Naive thymus-derived CD8-positive, alpha-beta T cell (primary cell): Measurements from ENCODE around the gene CHKB. TPM values are rescaled to one million over a fixed set of nuclear protein-coding genes. Genes with fewer than 3 reads are reported as not detected.

Source experiments
- ATAC-seq, 2 donors: fragments of 150-1000 bp; cut with Tn5 transposase in 1 of 2; sonication (Bioruptor Pico), chemical (Tn5 transposase) in 1 of 2; 1 replicate in 1 of 2; 2 replicates in 1 of 2; pipeline ENCODE4 v1.10.0; 2021; ENCODE audit warnings: mild to moderate bottlenecking in 2 of 2, moderate library complexity in 2 of 2
- POLR2A ChIA-PET: fragments of 350-600 bp; sonication (Branson Sonifier 250); formaldehyde crosslinking; loops from one replicate; lab custom pipeline; 2021; ENCODE audit warnings: antibody characterized with exemption; lab: Charles Lee
- DNase-seq, 10 donors: peaks; one replicate each; pipeline versions ENCODE4 v3.0.0 to v3.0.0-alpha.2; 2020 to 2022
- H3K27ac Mint-ChIP-seq, 10 donors: one replicate each; pipeline ENCODE4 v1.8.0; 2020 to 2022; ENCODE audit warnings: mild to moderate bottlenecking in 10 of 10, mixed read lengths in 10 of 10, moderate library complexity in 4 of 10, inconsistent platforms in 1 of 10
- H3K27me3 Mint-ChIP-seq, 5 donors: one replicate each; pipeline ENCODE4 v1.8.0; 2021 to 2022; ENCODE audit warnings: mixed read lengths in 5 of 5
- H3K36me3 Mint-ChIP-seq, 3 donors: one replicate each; pipeline ENCODE4 v1.8.0; 2020 to 2022; ENCODE audit warnings: mixed read lengths in 3 of 3, mild to moderate bottlenecking in 2 of 3, inconsistent platforms in 1 of 3
- H3K4me1 Mint-ChIP-seq, 4 donors: one replicate each; pipeline ENCODE4 v1.8.0; 2021 to 2022; ENCODE audit warnings: mixed read lengths in 4 of 4
- H3K4me3 Mint-ChIP-seq, 10 donors: one replicate each; pipeline ENCODE4 v1.8.0; 2020 to 2022; ENCODE audit warnings: mild to moderate bottlenecking in 10 of 10, mixed read lengths in 10 of 10, moderate library complexity in 6 of 10, inconsistent platforms in 1 of 10
- H3K9me3 Mint-ChIP-seq, 9 donors: one replicate each; pipeline ENCODE4 v1.8.0; 2020 to 2022; ENCODE audit warnings: mixed read lengths in 9 of 9, mild to moderate bottlenecking in 3 of 9, inconsistent platforms in 1 of 9, moderate library complexity in 1 of 9
- polyA plus RNA-seq, 3 donors: library from polyadenylated mRNA; unstranded; fragments of 300-500 nt; fragmentation: Illumina TruSeq; gene quantifications; one replicate each; pipeline ENCODE4 v1.2.3, GENCODE V29; 2021
- total RNA-seq, 8 experiments: library from RNA in 2 of 8; stranded (reverse) in 2 of 8; gene quantifications; one replicate each; pipeline ENCODE4 v1.2.3 and lab custom pipeline; 2021 to 2026

CHKB gene
- 100 to 1,000 TPM; 205 to 215 TPM for total RNA-seq
- 10 to 100 TPM; 23.0 to 26.9 (median 25.1) TPM for polyA plus RNA-seq
- total RNA-seq (lab: John Stamatoyannopoulos, UW): 1.7 to 5.9 (median 2.6) reads per million in 6 experiments

- Mint-ChIP-seq H3K9me3 (no peaks in the 10 kb centered on the region), H3K36me3 (peaks cover 0 to 14% (median 0%) of the 10 kb centered on the region in 3 donors), H3K27me3 (no peaks in the 10 kb centered on the region), H3K4me1 (peaks cover 9 to 39% (median 31%) of the 10 kb centered on the region in 4 donors), H3K4me3 (peak within 1 kb of the TSS; percentile 84 to 98 (median 94)), H3K27ac (peak within 1 kb of the TSS; percentile 88 to 98 (median 96))
- ATAC-seq (peak; percentile 92 to 94), DNase-seq (peak; percentile 96 to 99 (median 98))
- POLR2A ChIA-PET: interaction anchor here (1.0 to 3.2 kb wide), 12 partner anchors 10 to 88 kb away, joined by 3 to 51 read pairs (median 8); partner anchors contain the start of genes ARSA, LMF2, NCAPH2 and SCO2
These were observed at the start of gene CHKB for GRCh38 chr22:50582493-50583293. CHKB (minus strand) TSS chr22:50582849; CDS start chr22:50582781, 68 bp downstream.

- Mint-ChIP-seq H3K9me3 (no peaks in the 10 kb centered on the region), H3K27me3 (no peaks in the 10 kb centered on the region), H3K4me3 (no peak overlapping the region), H3K36me3 (peaks cover 0 to 1% (median 0%) of the 10 kb centered on the region in 3 donors), H3K4me1 (peaks cover 19 to 28% (median 27%) of the 10 kb centered on the region in 4 donors), H3K27ac (peak overlapping the region in 3 of 10 donors; percentile 32 to 63 (median 44))
- no peak for DNase-seq
- no peak for ATAC-seq
- POLR2A ChIA-PET: interaction anchor here (0.7 to 1.6 kb wide), 2 partner anchors 9 to 122 kb away, joined by 3 to 9 read pairs; partner anchors contain the start of genes LMF2 and NCAPH2
These were observed 47.7 kb upstream of the CHKB start for GRCh38 chr22:50630376-50630775.

- H3K27ac Mint-ChIP-seq: peak overlapping the region; percentile 89 to 97 (median 93)
- peaks cover 0 to 8% (median 0%) of the 10 kb centered on the region in 3 donors for H3K36me3 Mint-ChIP-seq
- peak overlapping the region; percentile 79 to 96 (median 91) for H3K4me3 Mint-ChIP-seq
- DNase-seq (peak in 2 of 10 donors; percentile 29 to 65), ATAC-seq (peak; percentile 15 to 17)
- POLR2A ChIA-PET: interaction anchor here (0.7 to 3.1 kb wide), 7 partner anchors 46 to 130 kb away, joined by 3 to 13 read pairs (median 3); partner anchors contain the start of genes CHKB, LMF2, NCAPH2 and SCO2
- H3K27me3 Mint-ChIP-seq: no peaks in the 10 kb centered on the region
- no peaks in the 10 kb centered on the region for H3K9me3 Mint-ChIP-seq
- H3K4me1 Mint-ChIP-seq: peaks cover 22 to 33% (median 28%) of the 10 kb centered on the region in 4 donors
These were observed 46.0 kb upstream of the CHKB start for GRCh38 chr22:50628543-50629134.

- H3K27me3 Mint-ChIP-seq: no peaks in the 10 kb centered on the region
- H3K4me3 Mint-ChIP-seq: peak within 1 kb of the TSS; percentile 79 to 96 (median 91)
- H3K27ac Mint-ChIP-seq: peak within 1 kb of the TSS; percentile 89 to 97 (median 93)
- peaks cover 22 to 35% (median 32%) of the 10 kb centered on the region in 4 donors for H3K4me1 Mint-ChIP-seq
- DNase-seq (peak; percentile 59 to 87 (median 74)), ATAC-seq (peak; percentile 91 to 92)
- H3K9me3 Mint-ChIP-seq: no peaks in the 10 kb centered on the region
- H3K36me3 Mint-ChIP-seq: peaks cover 0 to 8% (median 0%) of the 10 kb centered on the region in 3 donors
- POLR2A ChIA-PET: interaction anchor here (0.7 to 3.1 kb wide), 10 partner anchors 15 to 436 kb away, joined by 3 to 13 read pairs (median 4); partner anchors contain the start of genes CHKB, LMF2, NCAPH2 and SCO2
These were observed 45.2 kb upstream of the CHKB start, which contains the start of gene ARSA for GRCh38 chr22:50627642-50628542. ARSA (minus strand) TSS chr22:50628152; CDS start chr22:50627779, 373 bp downstream.

GRCh38 chr22:50626850-50627641 lies 44.4 kb upstream of the CHKB start:
- ATAC-seq (no peak), DNase-seq (no peak)
- peak overlapping the region; percentile 48 to 92 (median 84) for H3K27ac Mint-ChIP-seq
- peak overlapping the region; percentile 72 to 87 (median 79) for H3K4me3 Mint-ChIP-seq
- POLR2A ChIA-PET: interaction anchor here (0.7 to 3.1 kb wide), 7 partner anchors 15 to 435 kb away, joined by 3 to 13 read pairs (median 4); partner anchors contain the start of genes LMF2, NCAPH2 and SCO2
- H3K9me3 Mint-ChIP-seq: no peaks in the 10 kb centered on the region
- no peaks in the 10 kb centered on the region for H3K27me3 Mint-ChIP-seq
- H3K36me3 Mint-ChIP-seq: peaks cover 0 to 8% (median 0%) of the 10 kb centered on the region in 3 donors
- H3K4me1 Mint-ChIP-seq: peaks cover 25 to 44% (median 40%) of the 10 kb centered on the region in 4 donors

- DNase-seq: no peak
- POLR2A ChIA-PET: interaction anchor here (0.7 to 3.1 kb wide), 4 partner anchors 44 to 101 kb away, joined by 3 to 13 read pairs (median 4); partner anchors contain the start of gene SCO2
- no peak for ATAC-seq
- H3K27me3 Mint-ChIP-seq: no peaks in the 10 kb centered on the region
- peaks cover 0 to 8% (median 0%) of the 10 kb centered on the region in 3 donors for H3K36me3 Mint-ChIP-seq
- H3K4me3 Mint-ChIP-seq: peak overlapping the region; percentile 46 to 81 (median 76)
- peak overlapping the region; percentile 31 to 92 (median 76) for H3K27ac Mint-ChIP-seq
- H3K4me1 Mint-ChIP-seq: peaks cover 32 to 51% (median 47%) of the 10 kb centered on the region in 4 donors
- no peaks in the 10 kb centered on the region for H3K9me3 Mint-ChIP-seq
These were observed 43.7 kb upstream of the CHKB start for GRCh38 chr22:50626314-50626849.

GRCh38 chr22:50625568-50626313 lies 43.1 kb upstream of the CHKB start:
- POLR2A ChIA-PET: interaction anchor here (1.1 to 3.1 kb wide), 3 partner anchors 78 to 100 kb away, joined by 3 to 13 read pairs (median 4); partner anchors contain the start of gene SCO2
- peak overlapping the region in 2 of 10 donors; percentile 10 to 58 for H3K4me3 Mint-ChIP-seq
- DNase-seq (no peak), ATAC-seq (no peak)
- no peaks in the 10 kb centered on the region for H3K9me3 Mint-ChIP-seq
- H3K36me3 Mint-ChIP-seq: peaks cover 0 to 8% (median 0%) of the 10 kb centered on the region in 3 donors
- peaks cover 36 to 57% (median 53%) of the 10 kb centered on the region in 4 donors for H3K4me1 Mint-ChIP-seq
- H3K27ac Mint-ChIP-seq: peak overlapping the region in 2 of 10 donors; percentile 20 to 29
- H3K27me3 Mint-ChIP-seq: no peaks in the 10 kb centered on the region

GRCh38 chr22:50625131-50625567 lies 42.5 kb upstream of the CHKB start:
- DNase-seq: no peak
- peaks cover 35 to 59% (median 57%) of the 10 kb centered on the region in 4 donors for H3K4me1 Mint-ChIP-seq
- POLR2A ChIA-PET: interaction anchor here (1.8 kb wide), 1 partner anchor 77 kb away, joined by 4 read pairs; no protein-coding TSS in a partner anchor

GRCh38 chr22:50624347-50625130 lies 41.9 kb upstream of the CHKB start:
- no peaks in the 10 kb centered on the region for H3K27me3 Mint-ChIP-seq
- POLR2A ChIA-PET: interaction anchor here (1.8 kb wide), 1 partner anchor 76 kb away, joined by 4 read pairs; no protein-coding TSS in a partner anchor
- no peak for DNase-seq

More at GRCh38 chr22:50625131-50625567, 42.5 kb upstream of the CHKB start:
- Mint-ChIP-seq H3K9me3 (no peaks in the 10 kb centered on the region), H3K4me3 (peak overlapping the region in 2 of 10 donors; percentile 58 to 65), H3K27me3 (no peaks in the 10 kb centered on the region), H3K27ac (peak overlapping the region in 5 of 10 donors; percentile 29 to 79 (median 73)), H3K36me3 (peaks cover 0 to 8% (median 0%) of the 10 kb centered on the region in 3 donors)
- ATAC-seq: no peak

More at GRCh38 chr22:50624347-50625130, 41.9 kb upstream of the CHKB start:
- Mint-ChIP-seq H3K9me3 (no peaks in the 10 kb centered on the region), H3K36me3 (peaks cover 0 to 8% (median 0%) of the 10 kb centered on the region in 3 donors), H3K4me3 (peak overlapping the region in 3 of 10 donors; percentile 17 to 42 (median 30)), H3K27ac (peak overlapping the region; percentile 41 to 82 (median 78)), H3K4me1 (peaks cover 31 to 62% (median 56%) of the 10 kb centered on the region in 4 donors)
- ATAC-seq: no peak
